DMS53 treated with DMSO at 0.1 percent for 48 hours (cell line): Measurements from ENCODE around the gene CHMP4B.

Source experiments
- DNase-seq: peaks from one replicate; lab custom pipeline; 2025; ENCODE audit not compliant: unreplicated experiment; lab: John Stamatoyannopoulos, UW

Gene CHMP4B

DNA sequence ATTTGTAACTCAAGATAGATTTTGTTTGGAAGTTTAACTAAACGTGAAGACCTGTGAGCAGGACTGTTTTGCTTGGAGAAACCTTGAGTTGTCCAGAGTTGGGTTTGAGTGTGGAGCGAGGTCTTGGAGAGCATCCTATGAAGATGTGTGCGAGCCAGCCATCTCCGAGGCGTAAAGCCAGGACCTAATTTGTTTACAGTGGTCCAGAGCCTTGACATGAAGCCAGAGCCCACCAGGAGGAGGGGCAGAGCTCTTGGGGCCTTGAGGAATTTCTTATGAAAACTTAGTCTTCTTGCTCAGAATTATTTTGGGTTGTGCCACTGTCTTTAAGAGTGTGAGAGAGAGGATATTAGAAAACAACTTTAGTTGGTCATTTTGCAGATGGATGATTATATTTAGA lies 6.3 kb downstream of the CHMP4B start:
- no peak for DNase-seq

DNA sequence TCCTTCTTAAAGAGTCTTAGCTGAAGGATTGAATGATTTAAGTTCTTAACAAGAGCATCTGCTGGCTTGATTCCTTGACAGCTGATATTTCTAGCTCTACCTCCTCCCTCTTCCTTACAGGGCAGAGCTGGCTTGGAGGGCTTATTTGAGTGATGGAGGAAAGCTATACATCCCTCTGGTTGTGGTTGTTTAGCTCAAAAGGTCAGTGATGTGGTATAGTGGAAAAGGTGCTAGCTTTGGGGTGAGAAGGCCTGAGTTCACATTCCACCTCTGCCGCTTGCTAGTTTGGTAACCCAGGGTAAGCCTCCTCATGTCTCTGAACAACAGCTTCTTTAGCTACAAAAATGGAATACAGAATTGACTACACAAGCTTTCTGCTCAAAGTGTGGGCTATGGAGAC lies 8.3 kb downstream of the CHMP4B start:
- no peak for DNase-seq

DNA sequence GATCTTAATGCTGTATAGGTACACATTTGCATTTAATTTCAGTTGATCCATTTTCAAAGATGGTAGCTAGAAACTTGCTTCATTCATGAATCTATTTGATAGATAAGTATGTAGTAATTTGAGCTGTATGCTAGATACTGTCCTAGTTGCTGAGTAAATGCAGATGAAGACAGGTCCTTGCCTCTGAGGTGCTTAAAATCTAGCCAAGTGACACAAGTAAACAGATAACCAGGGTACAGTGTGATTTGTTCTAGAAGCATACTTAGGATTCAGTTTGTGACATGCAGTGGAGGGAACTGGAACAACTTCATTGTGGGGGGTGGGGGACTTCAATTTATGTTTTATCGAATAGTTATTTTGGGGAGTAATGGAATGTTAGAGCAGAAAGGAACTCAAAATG lies 9.2 kb downstream of the CHMP4B start:
- DNase-seq = no peak

DNA sequence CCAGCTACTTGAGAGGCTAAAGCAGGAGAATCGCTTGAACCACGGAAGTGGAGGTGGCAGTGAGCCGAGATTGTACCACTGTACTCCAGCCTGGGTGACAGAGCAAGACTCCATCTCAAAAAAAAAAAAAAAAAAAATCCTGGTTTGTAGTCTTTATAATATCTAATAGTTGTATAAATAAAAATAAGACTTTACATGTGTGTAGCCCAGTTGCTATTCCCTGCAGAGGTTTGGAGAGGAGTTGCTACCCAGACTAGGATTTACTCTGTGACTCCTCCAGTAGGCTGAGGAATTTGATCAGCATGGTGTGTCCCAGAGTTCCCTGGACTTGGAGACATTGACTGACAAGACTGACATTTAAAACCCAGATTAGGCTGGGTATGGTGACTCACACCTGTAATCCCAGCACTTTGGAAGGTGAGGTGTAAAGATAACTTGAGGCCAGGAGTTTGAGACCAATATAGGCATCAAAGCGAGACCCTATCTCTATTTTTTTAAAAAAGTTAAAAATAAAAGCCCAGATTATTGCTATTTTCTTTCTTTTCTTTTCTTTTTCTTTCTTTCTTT lies 10.2 kb downstream of the CHMP4B start:
- DNase-seq = no peak

DNA sequence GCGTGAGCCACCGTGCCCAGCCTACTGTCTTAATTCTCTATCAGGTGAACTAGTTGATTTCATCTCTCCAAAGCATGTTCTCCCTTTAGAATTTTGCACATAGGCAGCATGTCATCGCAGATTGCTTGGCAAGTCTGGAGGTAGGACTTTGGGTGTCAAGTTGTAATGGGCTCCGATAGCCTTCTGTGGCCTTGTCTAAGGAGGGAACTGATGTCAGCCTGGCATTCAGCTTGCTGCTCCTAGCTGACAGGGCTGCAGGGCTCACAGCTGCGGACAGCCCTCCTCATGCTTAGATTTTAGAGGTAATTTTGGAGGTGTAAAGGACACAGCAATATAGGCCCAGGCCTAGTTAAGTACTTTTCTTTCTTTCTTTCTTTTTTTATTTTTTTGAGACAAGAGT lies 11.3 kb downstream of the CHMP4B start:
- DNase-seq = no peak

DNA sequence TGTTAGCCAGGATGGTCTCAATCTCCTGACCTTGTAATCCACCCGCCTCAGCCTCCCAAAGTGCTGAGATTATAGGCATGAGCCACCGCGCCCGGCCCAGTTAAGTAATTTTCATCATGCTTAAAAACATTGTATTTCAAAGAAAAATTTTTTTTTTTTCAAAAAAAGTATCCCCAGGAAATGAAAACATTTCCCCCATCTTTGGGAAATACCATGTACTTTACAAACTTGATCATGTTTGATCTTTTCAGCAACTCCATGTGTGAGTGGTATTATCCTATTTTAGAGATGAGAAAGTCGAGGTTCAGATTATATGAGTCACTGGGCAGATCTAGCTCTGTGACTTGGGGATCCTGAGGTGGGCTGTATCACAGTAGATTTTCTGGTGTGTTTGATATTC lies 11.8 kb downstream of the CHMP4B start:
- no peak for DNase-seq

DNA sequence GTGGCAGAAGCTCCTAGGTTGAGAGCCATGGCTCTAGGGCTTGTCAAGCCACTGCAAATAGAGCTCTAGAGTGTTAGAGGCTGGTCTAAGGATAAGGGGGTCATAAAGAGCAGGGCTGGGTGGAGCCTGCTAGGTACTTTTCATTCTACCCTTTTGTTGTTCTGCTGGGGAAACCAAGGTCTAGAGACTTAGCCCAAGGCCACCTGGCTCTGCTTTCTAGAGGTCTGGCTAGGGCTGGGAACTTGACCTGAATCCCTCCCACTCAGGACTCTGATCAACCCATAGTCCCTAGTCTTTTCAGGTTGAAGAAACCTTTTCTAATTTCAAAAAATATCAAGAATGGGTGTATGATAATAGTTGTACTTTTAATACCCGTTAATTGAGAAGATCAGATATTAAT lies 13.7 kb downstream of the CHMP4B start:
- DNase-seq = no peak

DNA sequence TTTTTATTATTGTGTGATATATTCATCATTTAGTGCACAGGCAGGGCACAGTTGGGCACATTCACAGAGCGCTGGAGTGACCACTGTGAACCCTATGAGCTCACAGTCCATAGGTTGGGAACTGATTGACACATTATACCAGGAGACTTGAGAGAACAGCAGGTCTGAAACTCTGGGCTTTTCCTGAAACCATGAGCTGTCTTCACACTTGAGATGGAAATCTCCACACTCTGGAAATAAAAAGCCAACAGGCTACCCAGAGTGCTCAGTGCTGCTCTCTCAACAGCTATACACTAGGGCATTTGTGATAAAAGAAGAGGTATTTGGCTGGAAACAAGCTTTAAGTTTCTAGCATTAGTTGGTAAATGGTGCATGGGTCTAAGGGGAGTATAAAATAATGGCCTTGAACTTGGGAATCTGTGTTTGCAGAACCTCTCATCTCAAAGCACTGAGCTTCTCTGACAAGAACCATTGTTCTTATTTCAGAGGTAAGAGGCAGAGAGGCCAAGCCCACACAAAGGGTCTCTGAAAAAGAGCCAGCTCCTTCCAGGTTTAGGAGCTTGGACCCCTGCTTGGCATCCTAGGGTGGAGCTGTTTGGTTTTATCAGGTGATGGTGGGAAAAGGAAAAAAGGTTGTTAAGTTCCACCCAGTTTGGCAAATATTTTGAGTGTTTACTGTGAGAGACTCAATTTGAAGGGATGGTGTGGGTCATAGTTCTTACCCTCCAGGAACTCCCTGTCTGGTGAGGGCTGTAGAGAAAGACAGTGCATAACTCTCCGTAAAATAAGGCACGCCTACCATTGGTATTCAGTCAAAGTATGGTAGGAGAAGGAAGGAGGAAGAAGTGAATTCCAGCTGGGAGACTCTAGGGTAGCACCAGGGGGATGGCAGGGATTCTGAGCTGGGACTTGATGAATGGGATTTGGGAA lies 14.5 kb downstream of the CHMP4B start:
- DNase-seq = no peak

DNA sequence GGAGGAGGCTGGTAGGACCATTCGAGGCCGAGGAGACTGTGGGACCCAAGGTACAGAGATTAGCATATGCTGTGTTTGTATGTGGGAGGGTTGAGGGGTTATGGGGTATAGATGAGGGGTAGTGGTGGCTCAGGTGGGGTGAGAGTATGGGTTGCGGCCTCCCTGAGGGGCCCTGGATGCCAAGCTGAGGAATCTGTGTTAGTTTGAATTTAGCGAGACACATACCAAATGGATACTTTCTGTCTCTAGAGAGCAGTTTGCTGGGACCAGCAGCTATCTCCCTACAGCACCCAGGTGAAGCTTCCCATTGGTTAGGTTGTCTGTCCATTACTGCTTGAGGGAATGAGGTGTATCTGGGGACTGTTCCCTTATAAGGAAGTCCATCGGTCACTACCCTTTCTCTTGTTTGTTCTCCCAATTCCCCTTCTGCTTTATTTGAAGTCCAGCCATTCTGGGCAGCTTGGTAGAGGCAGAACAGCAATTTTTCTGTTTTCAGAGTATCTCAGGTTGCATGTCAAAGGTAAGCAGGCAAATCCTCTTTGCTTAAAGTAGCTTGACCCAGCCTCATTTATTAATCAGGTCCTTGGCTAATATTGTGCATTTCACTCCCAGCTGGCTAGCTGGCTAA lies 15.2 kb downstream of the CHMP4B start:
- DNase-seq = peak; percentile 54

DNA sequence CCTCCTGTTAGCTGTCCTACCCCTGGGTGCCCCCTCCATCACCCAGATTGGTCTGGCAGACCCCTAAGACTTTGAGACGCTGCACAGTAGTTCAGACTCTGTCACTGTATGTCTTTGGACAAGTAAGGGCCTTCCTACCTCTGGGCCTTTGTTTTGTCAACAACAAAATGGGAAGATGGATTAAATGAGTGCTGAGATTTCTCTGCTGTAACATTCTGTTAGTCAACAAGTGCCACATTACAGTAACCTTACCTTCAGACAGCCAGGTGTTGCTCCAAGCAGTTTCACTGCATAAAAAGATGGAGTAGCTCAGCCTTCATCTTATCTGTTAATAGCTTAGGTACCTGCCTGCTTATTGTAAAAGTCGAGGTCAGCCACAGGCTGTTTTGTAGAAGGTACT lies 16.0 kb downstream of the CHMP4B start:
- no peak for DNase-seq

DNA sequence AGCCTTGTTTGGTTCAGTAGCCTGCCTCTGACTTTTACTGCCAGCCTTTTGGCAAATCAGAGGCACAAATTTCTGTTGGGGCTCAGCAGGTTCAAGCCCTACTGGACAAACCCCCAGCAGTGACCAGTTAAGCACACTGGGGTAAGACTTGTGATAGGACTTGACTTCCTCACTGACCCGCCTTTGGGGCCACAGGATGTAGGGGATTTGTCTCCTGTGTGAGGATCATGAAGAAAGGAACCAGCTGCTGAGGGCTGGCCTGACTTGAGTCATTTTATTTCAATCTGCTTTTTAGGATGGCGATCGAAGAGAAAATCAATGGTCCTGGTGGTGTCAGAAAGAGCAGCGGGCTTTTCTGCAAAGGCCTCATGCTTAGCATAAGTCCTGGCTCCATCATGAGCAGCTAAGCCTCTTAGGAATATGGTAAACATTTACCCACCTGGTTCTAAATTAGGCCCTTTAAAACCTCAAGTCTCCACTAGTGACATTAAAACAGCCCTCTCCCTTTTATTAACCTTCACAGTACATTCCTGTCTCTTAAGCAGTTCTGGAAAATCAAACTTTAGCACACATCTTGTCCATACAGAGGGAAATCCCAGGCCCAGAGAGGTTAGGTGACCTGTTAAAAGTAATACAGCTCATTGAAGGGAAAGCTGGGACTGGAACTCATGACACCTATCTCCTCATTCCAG lies 16.6 kb downstream of the CHMP4B start:
- DNase-seq = no peak

DNA sequence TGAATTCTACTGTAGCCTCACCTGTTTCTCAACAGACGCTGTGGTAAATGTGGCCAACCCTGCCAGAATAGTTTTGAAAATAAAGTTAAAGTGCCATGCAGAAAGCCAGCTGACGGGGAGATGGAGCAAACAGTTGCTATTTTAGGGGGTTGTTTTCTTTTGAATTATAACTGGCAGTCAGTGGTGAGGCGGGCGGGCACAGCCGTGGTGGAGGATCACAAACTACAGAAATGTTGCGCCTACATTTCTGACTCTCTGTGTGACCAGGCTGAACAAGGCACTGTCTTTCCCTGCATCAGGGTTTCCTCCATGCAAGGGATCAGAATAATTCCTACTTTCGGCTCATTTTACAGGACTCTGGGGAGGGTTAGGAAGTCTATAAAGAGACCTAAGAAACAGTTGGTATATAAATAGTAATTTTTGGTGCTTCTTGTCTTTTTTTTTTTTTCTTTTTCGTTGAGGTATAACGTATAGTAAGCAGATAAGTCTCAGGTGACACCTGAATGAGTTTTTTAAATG lies 17.2 kb downstream of the CHMP4B start:
- DNase-seq = no peak

DNA sequence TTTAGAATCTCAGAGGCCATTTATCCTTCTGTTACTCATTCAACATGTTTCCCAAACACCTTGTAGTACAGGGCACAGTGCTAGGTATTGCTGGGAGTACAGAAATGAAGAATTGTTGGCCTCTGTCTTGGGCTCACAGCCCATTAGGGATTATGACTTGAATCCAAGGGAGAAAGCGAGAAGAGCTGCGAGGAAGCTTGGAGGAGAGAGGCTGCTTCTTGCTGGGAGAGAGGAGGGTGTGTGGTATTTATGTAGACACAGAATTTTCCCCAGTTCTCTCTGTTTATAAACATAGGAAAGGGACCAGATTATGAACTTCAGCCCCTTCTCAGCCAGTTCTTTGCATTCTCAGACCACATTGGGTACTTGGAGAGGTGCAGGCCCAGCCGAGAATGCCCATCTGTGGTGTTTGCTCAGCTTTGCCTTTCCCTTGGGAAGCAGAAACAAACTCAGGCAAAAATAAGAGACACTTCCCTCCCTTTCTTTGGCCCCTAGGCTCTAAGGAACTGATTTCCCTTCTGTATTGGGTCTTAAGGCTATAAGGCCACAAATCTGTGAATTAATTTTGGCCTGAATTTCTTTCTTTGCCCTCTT lies 17.9 kb downstream of the CHMP4B start:
- no peak for DNase-seq

DNA sequence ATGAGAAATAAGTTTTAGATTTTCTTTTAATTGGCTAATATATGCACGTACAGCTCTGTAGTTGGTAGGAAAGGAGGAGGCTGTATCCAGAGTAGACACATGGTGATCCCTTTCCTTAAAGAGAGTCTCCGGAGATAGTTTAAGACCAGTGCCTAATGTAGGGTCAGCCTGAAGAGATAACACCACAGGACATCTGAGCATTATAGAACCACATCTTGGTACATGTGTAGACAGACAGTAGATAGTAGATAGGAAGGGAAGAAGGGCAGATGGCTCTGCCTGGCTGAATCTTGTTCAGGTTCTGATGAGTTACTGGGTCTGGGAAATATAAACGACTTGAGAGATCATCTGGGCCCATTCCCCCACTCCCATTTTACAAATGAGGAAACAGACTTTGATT lies 18.5 kb downstream of the CHMP4B start:
- no peak for DNase-seq

DNA sequence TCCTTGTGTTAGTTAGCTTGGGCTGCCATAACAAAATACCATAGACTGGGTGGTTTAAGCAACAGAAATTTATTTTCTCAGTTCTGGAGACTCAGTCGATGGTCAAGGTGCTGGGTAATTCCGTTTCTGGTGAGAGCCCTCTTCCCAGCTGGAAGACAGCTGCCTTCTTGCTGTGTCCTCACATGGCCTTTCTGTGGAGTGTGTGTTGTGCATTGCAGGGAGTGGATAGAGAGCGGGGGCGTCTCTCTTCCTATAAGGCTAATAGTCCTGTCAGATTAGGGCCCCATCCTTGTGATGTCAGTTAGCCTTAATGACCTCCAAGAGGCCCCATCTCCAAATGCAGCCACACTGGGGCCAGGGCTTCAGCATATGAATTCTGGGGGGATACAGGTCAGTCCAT lies 19.2 kb downstream of the CHMP4B start:
- no peak for DNase-seq

DNA sequence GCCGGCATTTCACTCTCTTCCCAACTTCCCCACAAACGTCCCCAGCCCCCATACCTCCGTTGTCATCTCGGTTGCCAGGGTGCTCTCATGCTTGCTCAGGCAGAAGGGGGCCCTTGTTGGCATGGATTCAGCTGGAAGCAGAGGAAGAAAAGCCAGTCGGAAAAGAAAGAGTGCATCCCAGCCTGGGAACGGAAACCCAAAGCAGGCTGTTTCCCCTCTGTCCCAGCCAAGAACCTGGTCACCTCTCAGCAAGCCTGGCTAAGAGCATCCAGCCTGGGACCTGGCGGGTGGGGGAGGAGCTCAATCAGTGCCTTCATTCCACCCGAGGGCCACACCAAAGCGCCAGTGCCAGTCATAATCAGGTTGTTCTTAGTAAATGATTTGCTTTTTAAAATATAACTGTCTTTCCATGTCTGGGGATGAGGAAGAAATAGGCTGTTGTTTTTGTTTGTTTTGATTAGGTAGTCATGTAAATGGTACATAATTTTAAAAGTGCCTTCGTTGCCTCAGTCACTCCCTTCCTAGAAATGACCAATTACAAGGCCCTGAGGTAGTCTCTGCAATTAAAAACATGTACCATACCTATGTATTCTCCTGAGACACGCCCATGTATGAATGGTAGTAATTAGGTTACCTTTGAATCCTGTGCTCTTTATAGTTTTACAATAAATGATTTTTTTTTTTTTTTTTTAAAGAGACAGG lies 21.1 kb downstream of the CHMP4B start:
- DNase-seq = no peak

DNA sequence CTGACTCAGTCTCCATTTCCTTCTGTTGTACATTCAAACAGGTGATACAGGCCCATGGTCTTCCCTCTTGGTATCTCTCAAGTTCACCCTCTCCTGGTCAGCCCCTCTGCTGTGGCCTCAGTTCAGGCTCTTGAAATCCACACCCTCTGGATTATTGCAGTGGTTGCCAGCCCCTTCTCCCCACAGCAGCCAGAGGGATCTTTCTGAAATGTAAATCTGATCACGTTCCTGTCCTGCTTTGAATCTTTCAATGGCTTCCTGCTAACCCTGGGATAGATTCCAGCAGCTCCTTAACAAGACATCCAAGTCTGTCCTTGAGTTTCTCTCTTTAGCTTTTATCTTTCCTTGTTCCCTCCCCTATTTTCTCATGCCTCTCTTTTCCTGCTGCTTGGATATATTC lies 22.2 kb downstream of the CHMP4B start:
- no peak for DNase-seq

DNA sequence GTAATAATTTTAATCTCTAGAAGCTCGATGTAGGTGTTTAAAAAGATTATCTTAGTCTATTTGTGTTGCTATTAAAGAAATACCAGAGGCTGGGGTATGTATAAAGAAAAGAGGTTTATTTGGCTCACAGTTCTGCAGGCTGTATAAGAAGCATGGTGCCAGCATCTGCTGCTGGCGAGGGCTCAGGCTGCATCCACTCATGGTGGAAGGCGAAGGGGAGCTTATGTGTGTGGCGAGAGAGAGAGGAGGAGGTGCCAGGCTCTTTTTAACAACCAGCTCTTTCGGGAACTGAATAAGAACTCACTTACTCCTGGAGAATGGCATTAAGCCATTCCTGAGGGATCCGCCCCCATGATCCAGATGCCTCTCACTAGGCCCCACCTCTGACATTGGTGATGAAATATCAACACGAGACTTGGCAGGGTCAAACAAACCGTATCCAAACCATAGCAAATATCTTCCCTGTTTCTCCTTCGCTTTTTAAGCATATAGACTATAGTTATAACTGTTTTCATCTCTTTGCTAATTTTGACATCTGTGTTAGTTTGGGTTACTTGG lies 24.5 kb downstream of the CHMP4B start:
- DNase-seq = no peak

DNA sequence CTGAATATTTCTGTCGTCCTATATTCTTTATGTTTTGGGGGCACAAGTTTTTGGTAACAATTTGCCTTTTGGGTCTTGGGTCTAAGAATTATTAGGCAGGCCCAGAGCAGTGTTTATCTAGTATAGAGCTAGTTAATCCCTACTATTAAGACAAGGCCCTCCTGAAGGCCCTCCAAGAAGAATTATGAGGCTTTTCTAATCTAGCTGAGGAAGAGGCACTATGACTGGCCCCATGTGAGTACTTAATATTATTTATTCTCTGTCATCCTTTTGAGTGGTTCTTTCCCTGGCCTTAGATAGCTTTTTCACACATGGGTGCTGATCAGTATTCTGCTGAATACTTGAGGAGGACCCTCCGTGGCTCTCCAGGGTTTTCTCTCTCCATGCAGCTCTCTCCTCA lies 25.1 kb downstream of the CHMP4B start:
- no peak for DNase-seq
